ENCODE data around the gene PCDHA1.
"Not testable (repeated sequence)": the region's sequence is repeated elsewhere in the genome, so short reads cannot be mapped to it uniquely, and the experiment has no call there.

- peak; percentile 9 for TF ChIP-seq CTCF (IDR thresholded peaks at IDR 0.05)
- TF ChIP-seq EZH2, EZH2phosphoT487 (IDR thresholded peaks at IDR 0.05): not testable (repeated sequence)
Measured at GRCh38 chr5:140848139-140849102, 62.5 kb downstream of the PCDHA1 start, which contains the start of gene PCDHA9.
